SK-N-SH treated with all-trans-retinoic acid at 6 μM for 48 hours (cell line): ENCODE measurements around the gene KDM4B.

Experiments
- ATAC-seq: fragments of 200-7000 bp; cut with Tn5 transposase; 3 replicates; pipeline ENCODE4 v1.9.1; 2020; ENCODE audit warnings: mild to moderate bottlenecking, moderate library complexity
- ARNTL ChIP-seq: fragments of 450-650 bp; formaldehyde crosslinking; IDR thresholded peaks from 2 replicates; pipeline ENCODE4 v1.5.0; 2020; ENCODE audit warnings: low read depth, mild to moderate bottlenecking, moderate library complexity, borderline replicate concordance
- BACH2 ChIP-seq: fragments of 250-450 bp; sonication (Bioruptor Pico); IDR thresholded peaks from 2 replicates; pipeline ENCODE4 v1.9.0; 2021; ENCODE audit warnings: mild to moderate bottlenecking, borderline replicate concordance
- ESRRG ChIP-seq: fragments of 250-450 bp; sonication (Bioruptor Pico); IDR thresholded peaks from 2 replicates; pipeline ENCODE4 v1.6.1; 2021; ENCODE audit warnings: mild to moderate bottlenecking
- GLIS3 ChIP-seq: fragments of 250-450 bp; sonication (Bioruptor Pico); IDR thresholded peaks from 2 replicates; pipeline ENCODE4 v1.5.0; 2020; ENCODE audit warnings: mild to moderate bottlenecking, moderate library complexity
- ISL1 ChIP-seq: fragments of 250-450 bp; sonication (Bioruptor Pico); IDR thresholded peaks from 2 replicates; pipeline ENCODE4 v2.1.2; 2022; ENCODE audit warnings: mild to moderate bottlenecking, moderate library complexity
- OSR1 ChIP-seq: fragments of 250-450 bp; sonication (Bioruptor Pico); IDR thresholded peaks from 2 replicates; pipeline ENCODE4 v1.8.0; 2022; ENCODE audit warnings: moderate library complexity, mild to moderate bottlenecking, inconsistent platforms
- POU6F1 ChIP-seq: fragments of 250-450 bp; sonication (Bioruptor Pico); IDR thresholded peaks from 2 replicates; pipeline ENCODE4 v1.8.0; 2021; ENCODE audit warnings: low read depth, mild to moderate bottlenecking, moderate library complexity, borderline replicate concordance
- PPARA ChIP-seq: fragments of 250-450 bp; sonication (Bioruptor Pico); IDR thresholded peaks from 2 replicates; pipeline ENCODE4 v1.5.0; 2020; ENCODE audit warnings: mild to moderate bottlenecking, borderline replicate concordance
- RARB ChIP-seq: fragments of 250-450 bp; sonication (Bioruptor Pico); IDR thresholded peaks from 2 replicates; pipeline ENCODE4 v1.8.0; 2021; ENCODE audit warnings: mild to moderate bottlenecking, moderate library complexity
- SNAI2 ChIP-seq: fragments of 250-450 bp; sonication (Bioruptor Pico); IDR thresholded peaks from 2 replicates; pipeline ENCODE4 v1.5.0; 2020; ENCODE audit warnings: mild to moderate bottlenecking, moderate library complexity
- TCF4 ChIP-seq: fragments of 250-450 bp; sonication (Bioruptor Pico); IDR thresholded peaks from 2 replicates; pipeline ENCODE4 v1.8.0; 2021; ENCODE audit warnings: mild to moderate bottlenecking, moderate library complexity, borderline replicate concordance
- TOX ChIP-seq: fragments of 250-450 bp; sonication (Bioruptor Pico); IDR thresholded peaks from 2 replicates; pipeline ENCODE4 v1.8.0; 2021; ENCODE audit warnings: mild to moderate bottlenecking, moderate library complexity, borderline replicate concordance
- ZC3H10 ChIP-seq: fragments of 250-450 bp; sonication (Bioruptor Pico); IDR thresholded peaks from 2 replicates; pipeline ENCODE4 v1.5.1; 2021; ENCODE audit warnings: mild to moderate bottlenecking, moderate library complexity
- ZFP3 ChIP-seq: fragments of 250-450 bp; sonication (Bioruptor Pico); IDR thresholded peaks from 2 replicates; pipeline ENCODE4 v1.5.0; 2020; ENCODE audit warnings: mild to moderate bottlenecking, moderate library complexity
- ZFP30 ChIP-seq: fragments of 450-650 bp; formaldehyde crosslinking; IDR thresholded peaks from 2 replicates; pipeline ENCODE4 v1.5.0; 2022; ENCODE audit warnings: mild to moderate bottlenecking, moderate library complexity
- ZNF565 ChIP-seq: fragments of 450-650 bp; formaldehyde crosslinking; conservative IDR thresholded peaks from 2 replicates; pipeline ENCODE4 v1.5.0; 2020; ENCODE audit warnings: low read depth, mild to moderate bottlenecking, moderate library complexity
- ZNF70 ChIP-seq: fragments of 450-650 bp; formaldehyde crosslinking; IDR thresholded peaks from 2 replicates; pipeline ENCODE4 v1.5.0; 2020; ENCODE audit warnings: mild to moderate bottlenecking, moderate library complexity
- ZNF8 ChIP-seq: fragments of 450-650 bp; formaldehyde crosslinking; IDR thresholded peaks from 2 replicates; pipeline ENCODE4 v1.5.0; 2020; ENCODE audit warnings: mild to moderate bottlenecking, moderate library complexity
- TF ChIP-seq, protein P1 (sequence below): fragments of 250-450 bp; sonication (Bioruptor Pico); IDR thresholded peaks from 2 replicates; pipeline ENCODE4 v1.5.0; 2020; ENCODE audit warnings: mild to moderate bottlenecking, moderate library complexity
- TF ChIP-seq, protein P2 (sequence below): fragments of 250-450 bp; sonication (Bioruptor Pico); IDR thresholded peaks from 2 replicates; pipeline ENCODE4 v1.5.1; 2020; ENCODE audit warnings: low read depth, mild to moderate bottlenecking, moderate library complexity
- TF ChIP-seq, protein P3 (sequence below): fragments of 250-450 bp; sonication (Bioruptor Pico); IDR thresholded peaks from 2 replicates; pipeline ENCODE4 v1.5.1; 2021; ENCODE audit warnings: mild to moderate bottlenecking, moderate library complexity

The KDM4B gene

GRCh38 chr19:5128251-5128935 lies 159.5 kb downstream of the KDM4B start:
- TF ChIP-seq ESRRG (CRISPR knock-in tag) (no peak), RARB (CRISPR knock-in tag) (no peak), OSR1 (CRISPR knock-in tag) (no peak), ZNF565 (CRISPR knock-in tag) (no peak), BACH2 (no peak), TOX (CRISPR knock-in tag) (no peak), ARNTL (CRISPR knock-in tag) (no peak), ZFP3 (no peak), ZC3H10 (CRISPR knock-in tag) (no peak), PPARA (no peak), SNAI2 (CRISPR knock-in tag) (no peak)
- TF ChIP-seq, protein P1, sequence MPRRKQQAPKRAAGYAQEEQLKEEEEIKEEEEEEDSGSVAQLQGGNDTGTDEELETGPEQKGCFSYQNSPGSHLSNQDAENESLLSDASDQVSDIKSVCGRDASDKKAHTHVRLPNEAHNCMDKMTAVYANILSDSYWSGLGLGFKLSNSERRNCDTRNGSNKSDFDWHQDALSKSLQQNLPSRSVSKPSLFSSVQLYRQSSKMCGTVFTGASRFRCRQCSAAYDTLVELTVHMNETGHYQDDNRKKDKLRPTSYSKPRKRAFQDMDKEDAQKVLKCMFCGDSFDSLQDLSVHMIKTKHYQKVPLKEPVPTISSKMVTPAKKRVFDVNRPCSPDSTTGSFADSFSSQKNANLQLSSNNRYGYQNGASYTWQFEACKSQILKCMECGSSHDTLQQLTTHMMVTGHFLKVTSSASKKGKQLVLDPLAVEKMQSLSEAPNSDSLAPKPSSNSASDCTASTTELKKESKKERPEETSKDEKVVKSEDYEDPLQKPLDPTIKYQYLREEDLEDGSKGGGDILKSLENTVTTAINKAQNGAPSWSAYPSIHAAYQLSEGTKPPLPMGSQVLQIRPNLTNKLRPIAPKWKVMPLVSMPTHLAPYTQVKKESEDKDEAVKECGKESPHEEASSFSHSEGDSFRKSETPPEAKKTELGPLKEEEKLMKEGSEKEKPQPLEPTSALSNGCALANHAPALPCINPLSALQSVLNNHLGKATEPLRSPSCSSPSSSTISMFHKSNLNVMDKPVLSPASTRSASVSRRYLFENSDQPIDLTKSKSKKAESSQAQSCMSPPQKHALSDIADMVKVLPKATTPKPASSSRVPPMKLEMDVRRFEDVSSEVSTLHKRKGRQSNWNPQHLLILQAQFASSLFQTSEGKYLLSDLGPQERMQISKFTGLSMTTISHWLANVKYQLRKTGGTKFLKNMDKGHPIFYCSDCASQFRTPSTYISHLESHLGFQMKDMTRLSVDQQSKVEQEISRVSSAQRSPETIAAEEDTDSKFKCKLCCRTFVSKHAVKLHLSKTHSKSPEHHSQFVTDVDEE: no peak
- TF ChIP-seq, protein P2, sequence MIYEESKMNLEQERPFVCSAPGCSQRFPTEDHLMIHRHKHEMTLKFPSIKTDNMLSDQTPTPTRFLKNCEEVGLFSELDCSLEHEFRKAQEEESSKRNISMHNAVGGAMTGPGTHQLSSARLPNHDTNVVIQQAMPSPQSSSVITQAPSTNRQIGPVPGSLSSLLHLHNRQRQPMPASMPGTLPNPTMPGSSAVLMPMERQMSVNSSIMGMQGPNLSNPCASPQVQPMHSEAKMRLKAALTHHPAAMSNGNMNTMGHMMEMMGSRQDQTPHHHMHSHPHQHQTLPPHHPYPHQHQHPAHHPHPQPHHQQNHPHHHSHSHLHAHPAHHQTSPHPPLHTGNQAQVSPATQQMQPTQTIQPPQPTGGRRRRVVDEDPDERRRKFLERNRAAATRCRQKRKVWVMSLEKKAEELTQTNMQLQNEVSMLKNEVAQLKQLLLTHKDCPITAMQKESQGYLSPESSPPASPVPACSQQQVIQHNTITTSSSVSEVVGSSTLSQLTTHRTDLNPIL (CRISPR knock-in tag): no peak
- TF ChIP-seq, protein P3, sequence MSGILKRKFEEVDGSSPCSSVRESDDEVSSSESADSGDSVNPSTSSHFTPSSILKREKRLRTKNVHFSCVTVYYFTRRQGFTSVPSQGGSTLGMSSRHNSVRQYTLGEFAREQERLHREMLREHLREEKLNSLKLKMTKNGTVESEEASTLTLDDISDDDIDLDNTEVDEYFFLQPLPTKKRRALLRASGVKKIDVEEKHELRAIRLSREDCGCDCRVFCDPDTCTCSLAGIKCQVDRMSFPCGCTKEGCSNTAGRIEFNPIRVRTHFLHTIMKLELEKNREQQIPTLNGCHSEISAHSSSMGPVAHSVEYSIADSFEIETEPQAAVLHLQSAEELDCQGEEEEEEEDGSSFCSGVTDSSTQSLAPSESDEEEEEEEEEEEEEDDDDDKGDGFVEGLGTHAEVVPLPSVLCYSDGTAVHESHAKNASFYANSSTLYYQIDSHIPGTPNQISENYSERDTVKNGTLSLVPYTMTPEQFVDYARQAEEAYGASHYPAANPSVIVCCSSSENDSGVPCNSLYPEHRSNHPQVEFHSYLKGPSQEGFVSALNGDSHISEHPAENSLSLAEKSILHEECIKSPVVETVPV (CRISPR knock-in tag): no peak
- no peak; the same call in 2 of the 3 replicates for ATAC-seq

GRCh38 chr19:5128936-5129389 lies 160.1 kb downstream of the KDM4B start:
- ATAC-seq: no peak
- no peak for TF ChIP-seq BACH2
- TF ChIP-seq, protein P2 (CRISPR knock-in tag): no peak
- no peak for TF ChIP-seq PPARA
- TF ChIP-seq POU6F1 (CRISPR knock-in tag): no peak
- TF ChIP-seq, all 23 proteins: peak for 0

DNA sequence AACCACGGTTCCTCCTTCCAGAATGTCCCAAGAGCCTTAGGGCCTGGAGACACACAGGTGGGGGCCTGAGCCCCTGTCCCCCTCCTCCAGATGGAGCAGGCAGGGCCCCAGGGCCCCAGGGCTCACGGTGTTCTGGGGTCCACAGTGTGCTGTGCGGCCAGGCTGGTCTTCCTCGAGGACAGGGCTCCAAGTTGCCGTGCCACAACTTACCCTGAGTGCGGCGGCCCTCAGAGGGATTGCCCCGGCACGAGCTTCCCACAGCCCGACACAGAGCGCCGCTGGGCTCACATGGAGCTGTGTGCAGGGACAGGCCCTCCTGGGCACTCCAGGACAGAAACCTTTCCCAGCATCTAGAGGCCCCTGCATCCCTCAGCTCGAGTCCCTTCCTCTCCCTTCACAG lies 160.8 kb downstream of the KDM4B start:
- no peak for ATAC-seq
- TF ChIP-seq ZNF565 (CRISPR knock-in tag) (no peak), ZNF70 (CRISPR knock-in tag) (no peak), ISL1 (CRISPR knock-in tag) (no peak), BACH2 (no peak), ZNF8 (CRISPR knock-in tag) (no peak), GLIS3 (CRISPR knock-in tag) (no peak), ZFP30 (CRISPR knock-in tag) (no peak), ZC3H10 (CRISPR knock-in tag) (no peak), TOX (CRISPR knock-in tag) (no peak), OSR1 (CRISPR knock-in tag) (no peak), TCF4 (CRISPR knock-in tag) (no peak), ESRRG (CRISPR knock-in tag) (no peak)
- TF ChIP-seq, protein P2 (CRISPR knock-in tag): no peak
- TF ChIP-seq, protein P3 (CRISPR knock-in tag): no peak
- TF ChIP-seq, protein P1: no peak
